AG09319 (cell line): ENCODE results near the gene NLGN1.

Experiments used
- DNase-seq: peaks from one replicate; pipeline ENCODE4 v3.0.0-alpha.2; 2010; ENCODE audit warnings: low read depth; ENCODE audit errors: extremely low read depth
- TF ChIP-seq, protein P1 (sequence below): IDR thresholded peaks from 2 replicates; pipeline ENCODE4 v1.5.1; 2011; ENCODE audit warnings: low read depth, mild to moderate bottlenecking, inconsistent platforms, low read length, moderate library complexity

The NLGN1 gene

DNA sequence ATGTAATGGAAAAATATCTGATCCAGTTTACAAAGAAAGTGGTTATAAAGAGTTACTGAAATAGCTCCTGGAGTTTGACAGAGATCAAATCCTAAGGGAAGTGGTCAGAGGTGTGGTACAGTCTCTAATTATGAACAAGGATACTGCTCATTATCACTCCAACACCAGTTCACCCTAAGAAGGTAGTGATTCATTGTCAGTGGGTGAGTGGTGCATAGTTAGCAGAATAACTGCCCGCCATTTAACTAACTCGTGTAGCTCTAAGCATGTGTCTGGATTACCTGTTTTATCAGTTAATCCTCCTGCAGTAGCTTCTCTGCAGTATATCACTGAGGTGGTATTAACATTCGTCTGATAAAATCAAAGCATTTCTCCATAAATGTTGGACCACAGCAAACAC, 700.1 kb downstream of the NLGN1 start:
- DNase-seq, result no peak
- TF ChIP-seq, protein P1, sequence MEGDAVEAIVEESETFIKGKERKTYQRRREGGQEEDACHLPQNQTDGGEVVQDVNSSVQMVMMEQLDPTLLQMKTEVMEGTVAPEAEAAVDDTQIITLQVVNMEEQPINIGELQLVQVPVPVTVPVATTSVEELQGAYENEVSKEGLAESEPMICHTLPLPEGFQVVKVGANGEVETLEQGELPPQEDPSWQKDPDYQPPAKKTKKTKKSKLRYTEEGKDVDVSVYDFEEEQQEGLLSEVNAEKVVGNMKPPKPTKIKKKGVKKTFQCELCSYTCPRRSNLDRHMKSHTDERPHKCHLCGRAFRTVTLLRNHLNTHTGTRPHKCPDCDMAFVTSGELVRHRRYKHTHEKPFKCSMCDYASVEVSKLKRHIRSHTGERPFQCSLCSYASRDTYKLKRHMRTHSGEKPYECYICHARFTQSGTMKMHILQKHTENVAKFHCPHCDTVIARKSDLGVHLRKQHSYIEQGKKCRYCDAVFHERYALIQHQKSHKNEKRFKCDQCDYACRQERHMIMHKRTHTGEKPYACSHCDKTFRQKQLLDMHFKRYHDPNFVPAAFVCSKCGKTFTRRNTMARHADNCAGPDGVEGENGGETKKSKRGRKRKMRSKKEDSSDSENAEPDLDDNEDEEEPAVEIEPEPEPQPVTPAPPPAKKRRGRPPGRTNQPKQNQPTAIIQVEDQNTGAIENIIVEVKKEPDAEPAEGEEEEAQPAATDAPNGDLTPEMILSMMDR, result no peak

DNA sequence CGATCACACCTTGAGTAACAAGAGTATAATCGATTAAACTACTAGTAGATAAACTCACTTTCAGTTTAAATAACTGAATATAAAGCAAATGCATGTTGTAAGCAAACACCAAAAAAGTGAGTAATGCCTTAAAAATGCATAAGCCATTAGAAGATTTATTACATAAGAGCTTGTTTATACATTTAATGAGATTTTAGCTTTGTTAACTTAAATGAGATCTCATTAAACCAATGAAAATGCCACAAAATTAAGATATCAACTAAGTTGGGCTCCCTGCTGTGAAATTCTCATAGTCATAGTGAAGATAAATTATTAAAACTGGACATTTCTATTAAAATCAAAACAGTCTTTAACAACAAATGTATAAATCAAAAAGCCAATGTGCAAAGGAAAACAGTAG, 701.2 kb downstream of the NLGN1 start:
- TF ChIP-seq, protein P1, result no peak
- DNase-seq, result no peak

DNA sequence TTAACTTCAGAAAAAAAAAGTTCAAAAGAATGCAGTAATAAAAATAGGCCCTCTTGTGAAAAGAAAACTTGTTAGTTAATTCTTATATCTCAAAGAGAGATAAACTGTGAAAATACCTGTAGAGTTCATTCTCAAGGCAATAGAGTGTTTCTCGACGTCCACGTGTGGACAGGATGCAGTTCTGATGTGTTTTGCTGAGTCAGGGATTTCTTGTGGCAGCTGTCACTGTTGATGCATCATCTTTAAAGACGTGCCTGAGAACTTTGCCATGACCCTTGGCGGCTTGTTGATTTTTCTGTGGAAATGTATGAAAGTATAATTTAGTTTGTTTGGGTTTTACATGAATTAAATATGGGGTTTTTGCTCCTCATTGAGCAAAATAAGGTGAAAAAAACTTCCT, 702.2 kb downstream of the NLGN1 start:
- no peak for DNase-seq
- TF ChIP-seq, protein P1, result no peak

DNA sequence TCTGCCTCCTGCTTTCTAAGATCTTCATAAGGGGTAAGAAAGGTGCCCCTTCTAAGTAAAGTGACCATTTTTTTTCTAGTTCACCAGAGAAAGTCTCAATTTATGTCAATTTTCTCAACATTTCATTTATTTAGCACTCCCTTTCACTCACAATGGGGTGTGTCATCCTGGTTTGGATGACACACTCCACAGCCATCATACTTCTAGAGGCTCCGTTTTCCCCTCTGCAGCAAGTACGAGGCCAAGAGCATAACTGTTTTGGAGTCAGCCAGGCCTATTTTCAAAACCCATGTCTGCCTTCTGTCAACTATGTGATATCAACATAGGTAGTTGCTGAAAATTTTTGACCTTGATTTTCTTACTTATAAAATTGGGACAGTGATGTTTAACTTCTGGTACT, 703.2 kb downstream of the NLGN1 start:
- DNase-seq, result no peak
- TF ChIP-seq, protein P1, result no peak

DNA sequence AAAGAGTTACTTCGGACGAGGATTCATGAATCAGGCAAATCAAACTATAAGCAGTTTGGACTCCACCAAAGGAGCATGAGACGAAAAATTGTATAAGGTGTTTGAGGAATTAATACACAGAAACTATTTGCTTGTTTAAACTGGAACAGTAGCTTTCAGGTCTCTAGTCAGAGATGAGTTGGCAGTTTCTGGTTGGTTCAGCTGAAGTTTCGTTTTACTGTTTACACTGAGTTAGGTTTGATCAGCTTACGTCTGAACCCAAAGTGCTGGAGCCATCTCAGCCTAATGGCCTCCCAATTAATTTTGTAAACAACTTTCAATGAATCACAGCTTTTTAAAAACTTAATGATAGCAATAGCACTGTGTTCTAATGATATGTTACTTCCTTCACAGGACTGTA, 703.7 kb downstream of the NLGN1 start:
- DNase-seq, result no peak
- TF ChIP-seq, protein P1, result no peak

DNA sequence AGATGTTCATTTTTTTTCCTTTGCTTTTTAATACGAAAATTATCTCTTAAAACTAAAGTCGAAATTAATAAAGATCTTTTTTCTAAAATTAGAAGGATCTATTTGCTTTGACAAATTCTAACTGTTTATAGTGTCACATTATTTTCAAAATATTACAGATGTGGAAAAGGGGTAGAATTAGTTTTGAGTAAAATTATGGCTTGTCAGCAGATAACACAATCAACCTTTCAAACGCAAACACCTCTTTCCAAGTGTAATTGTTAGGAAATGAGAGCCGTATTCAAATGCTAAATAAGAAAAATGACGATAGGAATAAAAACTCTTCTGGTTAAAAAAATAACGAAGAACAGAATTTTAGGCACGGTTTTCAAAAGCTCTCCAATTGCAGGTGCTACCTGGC, 704.7 kb downstream of the NLGN1 start:
- no peak for DNase-seq
- TF ChIP-seq, protein P1, result no peak

DNA sequence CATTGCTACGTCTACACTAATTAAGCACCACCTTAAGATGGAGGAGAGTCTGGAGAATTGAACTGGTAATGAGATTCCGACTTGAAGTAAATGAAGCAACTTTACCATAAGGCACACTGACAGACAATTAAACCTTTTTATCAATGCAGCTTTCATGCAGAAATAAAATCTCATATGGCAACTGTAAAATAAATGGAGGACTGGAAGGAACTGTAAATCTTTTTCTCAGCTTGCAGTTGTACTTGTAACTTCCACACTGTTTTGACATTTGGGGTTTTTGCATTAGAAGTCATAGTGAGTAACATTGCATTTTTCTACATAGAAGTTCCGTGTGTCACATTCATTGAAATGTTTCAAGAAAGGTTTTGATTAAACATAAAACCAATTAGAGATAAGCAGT, 705.3 kb downstream of the NLGN1 start:
- TF ChIP-seq, protein P1, result no peak
- DNase-seq, result no peak

DNA sequence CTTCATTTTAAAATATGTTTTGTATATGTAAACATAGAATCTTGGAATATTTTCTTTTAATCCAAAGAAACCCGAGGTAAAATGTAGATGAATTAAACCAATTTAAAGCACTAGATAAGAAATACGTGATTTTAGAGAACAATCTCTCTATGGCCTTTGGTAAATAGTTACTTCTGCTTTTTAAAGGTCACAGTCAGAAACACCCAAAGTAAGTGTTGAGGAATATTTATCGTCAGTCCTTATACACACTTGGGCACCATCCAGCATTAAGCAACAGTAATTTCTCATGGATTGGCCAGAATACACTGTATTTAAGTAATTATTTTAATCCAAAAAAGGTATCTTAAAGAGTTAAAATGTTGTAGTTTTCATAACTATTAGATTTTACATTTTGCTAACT, 713.2 kb downstream of the NLGN1 start:
- TF ChIP-seq, protein P1, result no peak
- no peak for DNase-seq
